IPS DF 4.7 (cell line): ENCODE results near the gene CFDP1.

Source experiments
- DNase-seq: peaks from one replicate; pipeline ENCODE4 v3.0.0-alpha.2; 2013; ENCODE audit warnings: low spot score; ENCODE audit errors: extremely low read depth

Gene CFDP1

DNA sequence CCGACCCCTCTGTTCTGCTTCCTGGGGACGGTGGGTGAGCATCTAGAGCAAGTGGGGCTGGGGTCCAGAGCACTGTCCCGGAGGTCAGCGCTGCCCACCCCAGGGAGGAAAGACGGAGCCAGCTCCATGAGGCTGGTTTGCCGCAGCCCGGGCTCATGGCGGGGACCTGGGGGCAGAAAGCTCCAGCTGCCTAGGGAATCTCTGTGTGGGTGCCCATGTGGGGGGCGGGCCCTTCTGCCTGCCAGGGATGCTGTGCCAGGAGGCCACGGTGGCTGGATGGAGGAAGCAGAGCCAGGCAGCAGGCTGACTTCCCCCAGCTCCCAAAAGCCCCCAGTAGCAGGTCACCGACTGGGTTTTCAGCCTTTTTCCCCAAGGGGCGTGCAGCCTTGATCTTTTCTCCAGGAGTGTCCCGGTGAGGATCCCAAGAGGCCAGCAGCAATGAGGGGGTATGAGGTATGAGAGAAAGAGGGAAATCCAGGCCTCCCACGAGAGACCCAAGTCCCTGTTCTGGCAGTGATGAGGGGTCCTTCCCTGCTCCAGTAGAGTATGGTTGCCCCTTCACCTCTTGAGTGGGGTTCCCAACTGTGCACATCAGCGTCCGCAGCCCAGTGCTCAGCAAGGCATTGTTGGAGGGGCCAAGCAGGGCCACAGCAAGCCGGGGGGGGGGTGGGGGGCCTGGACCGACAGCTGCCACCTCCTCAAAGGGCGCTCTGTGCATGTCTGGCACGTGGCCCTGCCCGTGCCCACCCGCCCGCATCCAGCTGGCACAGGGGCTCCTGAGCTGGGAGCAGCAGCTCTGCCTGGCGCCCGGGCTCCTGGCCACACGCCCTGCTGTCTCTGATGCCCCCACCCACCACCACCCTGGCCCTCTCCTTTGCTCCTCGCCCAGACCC, 166.3 kb downstream of the CFDP1 start:
- DNase-seq, result no peak

DNA sequence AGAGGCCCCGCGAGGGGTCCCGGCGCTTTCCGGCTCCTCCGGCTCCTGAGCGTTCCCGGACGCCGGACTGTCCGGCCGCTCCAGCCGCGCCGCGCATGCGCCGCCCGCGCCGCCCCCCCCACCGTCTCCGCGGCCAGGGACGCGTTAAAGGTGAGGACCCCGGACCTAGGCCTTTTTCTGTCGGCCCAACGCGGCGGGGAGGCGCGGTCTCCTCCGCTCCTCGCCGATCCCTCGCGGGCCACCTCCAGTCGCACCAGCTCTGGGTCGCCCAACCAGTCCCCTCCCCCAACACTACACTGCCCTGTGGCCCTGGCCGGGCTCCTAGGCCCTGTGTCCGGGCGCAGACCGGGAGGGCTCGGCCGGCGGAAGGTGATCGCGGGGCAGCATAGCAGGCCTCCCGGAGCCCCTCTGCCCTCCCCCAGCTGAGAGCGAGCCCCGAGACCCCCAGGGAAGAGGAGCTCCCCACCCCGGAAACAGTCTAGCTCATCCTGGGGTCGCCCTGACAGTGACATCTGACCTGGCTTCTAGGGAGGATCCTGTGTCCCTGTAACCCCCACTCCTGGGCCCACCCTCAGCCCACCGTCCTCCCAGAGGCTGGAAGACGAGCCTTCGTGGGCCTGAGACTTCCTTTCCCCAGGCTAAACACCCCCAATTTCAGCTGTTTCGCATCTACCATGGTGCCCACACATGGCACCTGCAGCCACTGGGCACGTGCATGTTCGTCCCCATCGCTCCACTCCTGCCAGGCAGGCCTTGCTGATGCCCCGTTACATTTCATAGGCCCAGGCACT, 167.2 kb downstream of the CFDP1 start:
- DNase-seq, result no peak

DNA sequence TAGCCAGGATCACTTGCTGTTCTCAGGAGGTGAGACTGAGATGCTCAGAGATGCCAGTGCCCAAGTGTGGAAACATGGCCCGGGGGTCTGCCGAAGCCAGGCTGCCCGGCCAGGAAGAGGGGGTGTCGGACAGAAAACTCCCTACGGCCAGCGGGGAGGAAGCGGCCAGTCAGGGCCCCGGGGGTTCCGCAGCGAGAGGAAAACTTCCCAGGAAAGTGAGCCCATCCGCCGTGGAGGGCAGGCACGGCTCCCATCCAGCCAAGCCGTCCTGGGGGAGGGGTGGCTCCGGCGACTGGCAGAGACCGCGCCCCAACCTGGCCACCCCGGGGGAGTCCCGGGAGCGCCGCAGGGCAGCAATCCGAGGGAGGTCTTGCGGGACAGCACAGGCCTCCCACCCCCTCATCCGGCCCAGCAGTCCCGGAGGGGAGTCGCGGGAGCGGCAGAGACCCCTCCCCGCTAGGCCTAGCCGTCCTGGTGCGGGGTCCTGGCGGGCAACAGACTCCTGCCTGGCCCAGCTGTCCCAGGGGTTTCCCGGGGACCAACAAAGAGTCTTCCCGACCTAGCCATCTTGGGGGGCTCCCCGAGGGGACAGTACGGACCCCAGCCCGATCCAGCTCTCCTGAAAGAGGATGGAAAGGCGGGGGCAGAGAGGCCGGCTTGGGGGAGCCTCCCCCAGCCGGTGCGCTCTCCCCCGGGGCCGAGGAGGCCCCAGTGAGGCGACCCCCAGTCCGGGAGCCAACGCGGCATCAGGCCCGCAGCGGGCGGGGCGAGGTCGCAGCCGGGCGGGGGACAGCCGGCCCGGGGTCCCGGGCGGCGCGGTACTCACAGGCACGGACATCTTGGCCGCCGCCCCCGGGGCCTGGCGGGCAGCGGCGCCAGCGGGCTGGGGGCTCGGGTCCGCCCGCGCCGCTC, 168.0 kb downstream of the CFDP1 start:
- no peak for DNase-seq

- DNase-seq, result no peak
Measured at GRCh38 chr16:75264457-75264998, 168.8 kb downstream of the CFDP1 start.

DNA sequence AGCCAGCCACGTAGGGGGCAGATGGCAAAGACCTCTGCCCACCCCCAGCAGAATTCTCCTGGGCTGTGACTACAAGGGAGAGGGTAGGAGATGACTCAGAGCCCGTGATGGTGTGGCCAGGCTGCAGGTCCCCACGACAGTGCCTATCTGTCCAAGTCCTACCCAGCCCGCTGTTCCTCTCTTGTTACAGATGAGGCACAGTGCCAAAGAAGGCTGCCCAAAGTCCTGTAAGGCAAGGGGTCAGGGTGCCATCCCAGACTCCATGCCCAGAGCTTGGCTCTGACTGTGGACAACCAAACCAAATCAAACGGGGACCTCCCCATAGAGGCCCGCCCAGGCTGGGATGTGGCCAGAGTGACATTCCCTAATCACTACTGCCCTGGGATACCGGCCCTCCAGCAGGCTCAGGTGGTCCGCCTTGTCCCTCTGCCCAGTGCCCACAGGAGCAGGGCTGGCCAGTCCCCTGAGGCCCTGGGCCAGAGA, 169.3 kb downstream of the CFDP1 start:
- no peak for DNase-seq

GRCh38 chr16:75263291-75263962, 169.9 kb downstream of the CFDP1 start:
- no peak for DNase-seq

DNA sequence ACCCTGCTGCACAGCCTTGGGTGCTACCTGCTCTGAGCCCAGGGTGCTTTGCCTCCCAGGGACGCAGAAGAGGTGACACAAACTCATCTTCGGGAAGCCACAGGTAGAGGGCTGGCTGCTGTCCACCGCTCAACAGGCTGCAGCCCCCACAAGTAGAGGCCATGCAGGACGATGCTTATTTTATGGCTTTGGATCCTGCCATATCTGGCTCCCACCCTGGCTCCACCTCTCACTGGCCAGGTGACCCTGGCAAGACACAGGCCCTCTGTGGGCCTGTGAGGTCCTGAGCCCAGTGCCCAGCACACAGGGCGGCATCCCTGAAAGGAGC, 170.5 kb downstream of the CFDP1 start:
- DNase-seq, result no peak

- no peak for DNase-seq
Measured at GRCh38 chr16:75262104-75262799, 171.1 kb downstream of the CFDP1 start.

GRCh38 chr16:75261590-75262078, 171.7 kb downstream of the CFDP1 start:
- no peak for DNase-seq

DNA sequence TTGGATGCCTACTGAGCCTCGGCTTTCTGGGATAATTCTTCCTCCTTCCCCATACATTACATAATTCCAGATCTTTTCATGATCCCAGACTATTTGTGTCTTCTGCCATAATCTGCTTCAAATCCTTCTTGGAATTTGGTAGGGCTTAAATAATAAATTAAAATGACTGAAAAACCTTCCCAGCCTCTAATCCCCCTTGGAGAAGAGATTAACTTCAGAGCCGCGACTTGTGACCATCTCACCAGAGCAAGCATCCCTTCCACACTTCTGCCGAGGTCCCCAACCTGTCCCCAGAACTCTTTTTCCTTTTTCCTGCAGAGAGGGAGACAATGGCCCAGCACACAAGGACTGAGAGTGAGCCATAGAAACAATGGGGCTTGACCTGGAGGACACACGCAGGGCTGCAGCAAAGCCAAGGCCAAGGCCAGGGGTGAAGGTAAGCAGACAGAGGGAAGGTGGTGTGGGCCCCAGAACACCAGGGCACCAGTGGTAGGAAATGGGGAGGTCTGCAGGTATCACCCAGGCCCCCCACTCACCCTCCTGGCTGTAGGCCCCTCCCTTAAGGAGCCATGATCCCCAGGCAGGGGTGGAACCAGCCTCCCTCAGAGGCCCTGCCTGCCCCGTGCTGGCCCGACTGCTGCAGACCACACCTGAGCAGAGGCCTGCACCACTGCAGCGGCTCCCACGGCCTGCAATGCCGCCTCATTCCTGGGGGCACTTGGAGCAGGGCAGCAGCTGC, 172.3 kb downstream of the CFDP1 start:
- no peak for DNase-seq

- no peak for DNase-seq
Measured at GRCh38 chr16:75258807-75259141, 174.5 kb downstream of the CFDP1 start.

DNA sequence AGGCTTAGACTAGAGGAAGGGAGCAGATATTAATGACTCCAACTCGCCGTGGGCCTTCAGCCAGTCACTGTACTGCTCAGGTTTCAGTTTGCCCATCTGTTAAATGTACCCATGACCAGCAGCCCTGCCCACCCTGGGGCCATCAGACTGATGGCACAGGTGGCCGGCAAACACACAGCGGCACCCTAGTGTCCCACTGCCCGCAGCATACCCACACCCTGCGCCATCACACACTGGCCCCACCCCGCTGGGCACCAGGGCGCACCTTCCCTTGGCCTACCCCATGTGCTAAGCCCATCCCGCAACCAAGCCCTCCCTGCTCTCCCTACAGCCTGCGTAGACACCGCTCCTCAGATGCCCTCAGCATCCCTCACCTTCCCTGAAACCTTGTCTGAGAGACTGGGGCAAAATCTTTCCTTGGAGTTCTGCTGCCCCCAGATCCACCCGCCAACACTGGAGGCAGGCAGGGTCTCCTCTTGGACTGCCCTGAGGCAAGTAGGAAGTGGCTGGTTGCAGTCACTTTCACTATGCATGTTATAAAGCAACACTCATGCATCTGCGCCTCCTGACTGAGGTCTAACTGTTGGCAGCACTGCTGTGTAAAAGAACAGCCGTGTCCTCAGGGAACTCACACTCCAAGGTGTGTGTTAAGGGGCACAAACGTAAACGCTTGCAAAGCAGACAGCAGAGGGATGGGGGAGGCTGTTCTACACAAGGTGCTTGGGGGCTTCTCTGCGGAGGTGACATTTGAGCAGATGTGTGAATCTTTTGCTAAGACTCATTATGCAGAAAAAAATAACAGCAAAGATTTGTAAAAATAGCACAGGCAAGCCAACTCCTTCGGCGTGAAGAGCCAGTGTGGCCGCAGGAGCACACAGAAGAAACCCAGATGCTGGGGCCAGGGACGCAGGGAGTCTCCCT, 175.2 kb downstream of the CFDP1 start:
- DNase-seq, result no peak

DNA sequence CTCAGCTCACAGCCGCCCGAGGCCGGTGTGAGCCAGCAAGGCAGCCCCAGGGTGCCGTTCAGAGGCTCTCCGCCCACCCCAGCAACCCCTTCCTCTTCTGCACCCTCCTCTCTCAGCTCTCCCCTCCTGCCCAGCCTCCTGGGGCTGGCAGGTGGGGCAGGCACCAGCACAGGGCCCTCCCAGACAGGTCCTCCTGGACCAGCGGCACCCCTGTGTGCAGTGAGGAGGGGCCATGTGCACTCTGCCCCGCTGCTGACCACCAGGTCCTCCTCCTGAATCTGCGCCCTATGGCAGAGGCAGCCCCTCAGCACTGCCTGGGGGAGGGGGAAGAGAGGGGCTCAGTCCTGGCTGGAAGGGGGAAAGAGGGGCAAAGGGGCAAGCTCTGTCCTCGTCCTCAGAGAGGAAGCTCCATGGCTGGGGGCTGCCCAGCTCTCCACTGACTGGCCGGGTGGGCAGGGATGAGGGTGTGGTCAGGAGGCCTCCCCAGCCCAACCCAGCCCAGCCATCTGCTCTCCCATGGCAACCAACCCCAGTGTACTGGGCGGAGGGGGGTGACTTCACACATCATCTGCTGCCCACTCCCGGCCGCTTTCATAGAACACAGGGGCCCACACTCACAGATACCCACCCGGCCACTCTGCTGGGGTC, 176.5 kb downstream of the CFDP1 start:
- no peak for DNase-seq

DNA sequence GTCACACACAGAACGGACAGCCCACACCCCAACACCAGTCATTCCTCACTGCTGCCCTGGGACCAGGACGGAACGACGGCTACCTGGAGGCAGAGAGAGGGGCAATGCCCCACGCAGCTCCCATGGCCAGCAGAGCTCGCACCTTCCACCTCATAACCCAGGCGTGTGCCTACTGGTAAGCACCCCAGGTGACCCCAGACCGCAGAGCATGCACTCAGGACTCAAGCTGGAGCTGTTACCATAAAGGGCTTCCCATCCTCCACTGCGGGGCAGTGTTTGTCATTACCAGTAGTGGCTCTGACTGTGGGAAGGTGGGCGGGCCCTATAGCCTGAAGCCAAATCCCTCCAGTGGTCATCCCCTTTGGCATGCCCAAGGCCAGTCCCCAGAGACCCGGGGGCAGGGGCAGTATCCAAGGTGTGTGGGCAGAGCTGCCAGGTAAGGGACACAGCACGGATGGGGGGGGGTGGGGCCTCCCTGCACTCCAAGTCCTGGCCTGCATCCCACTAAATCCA, 177.2 kb downstream of the CFDP1 start:
- DNase-seq, result no peak

DNA sequence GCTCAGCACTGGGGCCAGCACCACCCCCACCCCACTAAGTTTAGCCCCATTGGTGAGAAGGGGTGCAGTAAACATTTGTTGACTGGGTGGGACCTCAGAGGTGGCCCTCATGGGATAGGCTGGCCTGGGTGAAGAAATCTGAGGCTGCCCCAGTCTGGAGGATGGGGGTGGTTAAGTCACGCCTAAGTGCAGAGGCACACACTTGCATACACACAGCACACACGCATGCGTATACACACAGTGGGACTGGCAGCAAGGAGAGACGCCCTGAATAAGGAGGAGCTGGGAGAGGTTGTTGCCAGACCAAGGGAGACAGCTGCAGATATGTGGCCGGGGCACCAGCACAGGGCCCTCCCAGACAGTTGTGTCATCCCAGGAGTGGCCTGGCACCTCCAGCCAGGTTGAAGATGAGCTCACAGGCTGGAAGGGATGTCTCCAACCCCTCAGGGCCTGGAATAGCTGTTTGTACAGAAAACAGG, 178.9 kb downstream of the CFDP1 start:
- no peak for DNase-seq

DNA sequence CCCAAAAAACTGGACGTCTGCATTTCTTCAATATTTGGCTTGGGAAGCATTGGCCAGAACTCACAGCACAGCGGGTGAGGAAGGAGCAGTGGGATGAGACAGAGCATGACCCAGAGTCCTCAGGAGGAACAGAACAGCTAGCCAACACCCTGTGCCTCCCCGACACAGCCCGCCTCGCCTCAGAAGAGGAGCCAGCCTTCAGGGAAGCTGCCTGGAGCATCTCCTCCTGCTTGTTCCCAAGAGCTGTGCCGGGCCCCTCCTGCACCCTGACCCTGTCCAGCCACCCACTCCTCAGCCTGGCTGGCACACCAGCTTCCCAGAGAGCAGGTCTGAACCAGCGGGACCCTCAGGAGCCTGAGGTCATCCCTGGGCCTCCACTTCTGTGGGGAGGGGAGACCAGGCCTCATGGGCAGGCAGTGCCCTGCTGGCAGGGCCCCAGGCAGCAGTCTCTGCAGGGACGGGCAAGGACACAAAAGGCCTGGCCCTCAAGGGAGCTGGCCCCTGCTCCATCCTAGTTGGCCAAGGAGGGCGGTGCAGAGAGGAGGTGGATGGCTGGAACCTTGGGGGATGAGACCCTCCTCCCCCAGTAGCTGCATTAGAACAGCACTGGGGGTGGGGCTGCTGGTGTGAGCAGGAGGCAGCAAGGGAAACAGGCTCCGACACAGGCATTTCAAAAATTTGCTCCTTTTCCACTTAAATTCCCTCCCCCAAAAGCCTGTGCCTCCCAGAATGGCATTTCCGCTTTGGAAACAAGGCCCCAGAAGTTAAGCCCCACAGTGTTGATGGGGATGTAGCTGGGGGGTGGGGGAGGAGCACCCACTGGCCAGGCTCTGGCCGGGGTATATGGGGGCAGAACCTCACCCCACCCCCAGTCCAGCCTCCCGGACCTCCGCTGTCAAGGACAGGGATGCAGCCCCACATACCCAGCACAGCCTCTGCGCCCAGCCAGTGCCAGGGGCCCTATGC, 180.1 kb downstream of the CFDP1 start:
- no peak for DNase-seq
